CD4-positive, CD25-positive, alpha-beta regulatory T cell (primary cell): ENCODE measurements around the gene SPACA6. TPM values are rescaled to one million over a fixed set of nuclear protein-coding genes. Genes with fewer than 3 reads are reported as not detected.

ENCODE experiments used
- ATAC-seq, 2 donors: fragments of 150-1000 bp; cut with Tn5 transposase; one replicate each; pipeline ENCODE4 v1.10.0; 2021; ENCODE audit warnings: low read depth in 2 of 2, moderate number of reproducible peaks in 2 of 2, moderate library complexity in 1 of 2
- DNase-seq, 3 donors: peaks; one replicate each; pipeline versions ENCODE4 v3.0.0 to v3.0.0-alpha.2; 2012 to 2022; ENCODE audit warnings: mixed read lengths in 1 of 3
- H3K27ac ChIP-seq: one replicate; pipeline ENCODE4 v1.7.0; 2013; ENCODE audit warnings: mild to moderate bottlenecking, low read length; ENCODE audit not compliant: insufficient read depth, poor library complexity, severe bottlenecking
- H3K27me3 ChIP-seq: one replicate; pipeline ENCODE4 v1.7.0; 2013; ENCODE audit warnings: low read length; ENCODE audit not compliant: control insufficient read depth, insufficient read depth
- H3K36me3 ChIP-seq: one replicate; pipeline ENCODE4 v1.7.0; 2013; ENCODE audit warnings: mild to moderate bottlenecking, low read length, moderate library complexity; ENCODE audit not compliant: control insufficient read depth, insufficient read depth
- H3K4me1 ChIP-seq: 2 replicates; pipeline ENCODE4 v1.7.0; 2013; ENCODE audit warnings: mild to moderate bottlenecking, low read length; ENCODE audit not compliant: insufficient read depth, control insufficient read depth, poor library complexity, severe bottlenecking
- H3K4me3 ChIP-seq: one replicate; pipeline ENCODE4 v1.7.0; 2013; ENCODE audit warnings: low read depth, mild to moderate bottlenecking, low read length, moderate library complexity
- H3K9me3 ChIP-seq, 2 experiments: 1 replicate in 1 of 2; 2 replicates in 1 of 2; pipeline ENCODE4 v1.7.0; 2013; ENCODE audit warnings: low read length in 2 of 2, mild to moderate bottlenecking in 1 of 2, moderate library complexity in 1 of 2; ENCODE audit not compliant: control insufficient read depth in 2 of 2
- H3K27ac Mint-ChIP-seq, 3 donors: one replicate each; pipeline ENCODE4 v1.8.0; 2020 to 2022; ENCODE audit warnings: mild to moderate bottlenecking in 3 of 3, mixed read lengths in 3 of 3, moderate library complexity in 2 of 3
- H3K27me3 Mint-ChIP-seq: one replicate; pipeline ENCODE4 v1.8.0; 2022; ENCODE audit warnings: mild to moderate bottlenecking, mixed read lengths
- H3K36me3 Mint-ChIP-seq: one replicate; pipeline ENCODE4 v1.8.0; 2020; ENCODE audit warnings: mixed read lengths
- H3K4me1 Mint-ChIP-seq, 4 donors: one replicate each; pipeline ENCODE4 v1.8.0; 2020 to 2022; ENCODE audit warnings: mixed read lengths in 4 of 4, mild to moderate bottlenecking in 1 of 4
- H3K4me3 Mint-ChIP-seq, 4 donors: one replicate each; pipeline ENCODE4 v1.8.0; 2020 to 2022; ENCODE audit warnings: mild to moderate bottlenecking in 4 of 4, mixed read lengths in 4 of 4, moderate library complexity in 3 of 4
- H3K9me3 Mint-ChIP-seq, 7 donors: one replicate each; pipeline ENCODE4 v1.8.0; 2020 to 2022; ENCODE audit warnings: mixed read lengths in 7 of 7, mild to moderate bottlenecking in 3 of 7, moderate library complexity in 2 of 7
- polyA plus RNA-seq, 4 donors: library from polyadenylated mRNA; unstranded; fragments of 300-500 nt; fragmentation: Illumina TruSeq; gene quantifications; one replicate each; pipeline ENCODE4 v1.2.3, GENCODE V29; 2021
- total RNA-seq: library from RNA; stranded (reverse); gene quantifications from one replicate; pipeline ENCODE4 v1.2.3, GENCODE V29; 2022

The SPACA6 gene
- total and polyA plus RNA-seq, 5 donors from 2014 or later, result 0.98 to 5.6 (median 1.8) TPM

GRCh38 chr19:51694318-51695085, 1.4 kb downstream of the SPACA6 start:
- DNase-seq, result no peak
- no peaks in the 10 kb centered on the region for H3K36me3 Mint-ChIP-seq
- Histone ChIP-seq H3K27me3 (no peaks in the 10 kb centered on the region), H3K27ac (no peak overlapping the region), H3K4me3 (no peak overlapping the region), H3K9me3 (no peaks in the 10 kb centered on the region), H3K4me1 (peaks cover 16% of the 10 kb centered on the region), H3K36me3 (no peaks in the 10 kb centered on the region)
- peak overlapping the region in 1 of 4 donors; percentile 20 for H3K4me3 Mint-ChIP-seq
- no peaks in the 10 kb centered on the region for H3K27me3 Mint-ChIP-seq
- H3K4me1 Mint-ChIP-seq, result peaks cover 0 to 13% (median 0%) of the 10 kb centered on the region in 4 donors
- peak overlapping the region in 1 of 3 donors; percentile 75 for H3K27ac Mint-ChIP-seq
- H3K9me3 Mint-ChIP-seq, result no peaks in the 10 kb centered on the region
- ATAC-seq, result no peak

GRCh38 chr19:51695088-51695487, 2.0 kb downstream of the SPACA6 start:
- H3K4me3 Mint-ChIP-seq, result no peak overlapping the region
- no peak overlapping the region for H3K27ac Mint-ChIP-seq
- H3K9me3 Mint-ChIP-seq, result no peaks in the 10 kb centered on the region
- no peak overlapping the region for H3K27ac ChIP-seq
- peaks cover 0 to 10% (median 0%) of the 10 kb centered on the region in 4 donors for H3K4me1 Mint-ChIP-seq
- no peaks in the 10 kb centered on the region for H3K36me3 Mint-ChIP-seq
- H3K9me3 ChIP-seq, result no peaks in the 10 kb centered on the region
- H3K27me3 Mint-ChIP-seq, result no peaks in the 10 kb centered on the region
- ATAC-seq, result no peak
- DNase-seq, result no peak
- no peaks in the 10 kb centered on the region for H3K27me3 ChIP-seq
- no peak overlapping the region for H3K4me3 ChIP-seq
- no peaks in the 10 kb centered on the region for H3K36me3 ChIP-seq
- peaks cover 11% of the 10 kb centered on the region for H3K4me1 ChIP-seq

- H3K27ac ChIP-seq, result no peak overlapping the region
- H3K36me3 Mint-ChIP-seq, result no peaks in the 10 kb centered on the region
- ATAC-seq (no peak), DNase-seq (no peak)
- no peaks in the 10 kb centered on the region for H3K9me3 Mint-ChIP-seq
- H3K4me3 ChIP-seq, result no peak overlapping the region
- H3K4me1 Mint-ChIP-seq, result peaks cover 0 to 8% (median 0%) of the 10 kb centered on the region in 4 donors
- H3K4me3 Mint-ChIP-seq, result peak overlapping the region in 2 of 4 donors; percentile 51 to 69
- peaks cover 4% of the 10 kb centered on the region for H3K4me1 ChIP-seq
- no peaks in the 10 kb centered on the region for H3K9me3 ChIP-seq
- H3K27ac Mint-ChIP-seq, result peak overlapping the region in 1 of 3 donors; percentile 6
- H3K27me3 Mint-ChIP-seq, result peaks cover 7% of the 10 kb centered on the region
- no peaks in the 10 kb centered on the region for H3K36me3 ChIP-seq
- no peaks in the 10 kb centered on the region for H3K27me3 ChIP-seq
Observed at GRCh38 chr19:51695702-51696315, 2.7 kb downstream of the SPACA6 start.

GRCh38 chr19:51696606-51697005, 3.5 kb downstream of the SPACA6 start:
- no peak overlapping the region for H3K27ac Mint-ChIP-seq
- Histone ChIP-seq H3K9me3 (no peaks in the 10 kb centered on the region), H3K4me3 (no peak overlapping the region), H3K27me3 (no peaks in the 10 kb centered on the region), H3K4me1 (no peaks in the 10 kb centered on the region), H3K36me3 (no peaks in the 10 kb centered on the region), H3K27ac (no peak overlapping the region)
- ATAC-seq, result no peak
- no peak overlapping the region for H3K4me3 Mint-ChIP-seq
- H3K36me3 Mint-ChIP-seq, result no peaks in the 10 kb centered on the region
- peaks cover 8% of the 10 kb centered on the region for H3K27me3 Mint-ChIP-seq
- H3K9me3 Mint-ChIP-seq, result peaks cover 0 to 3% (median 0%) of the 10 kb centered on the region in 7 donors
- no peak for DNase-seq
- peaks cover 0 to 7% (median 0%) of the 10 kb centered on the region in 4 donors for H3K4me1 Mint-ChIP-seq

GRCh38 chr19:51697169-51697776, 4.1 kb downstream of the SPACA6 start:
- no peak overlapping the region for H3K4me3 Mint-ChIP-seq
- ATAC-seq (no peak), DNase-seq (no peak)
- Histone ChIP-seq H3K4me1 (peaks cover 2% of the 10 kb centered on the region), H3K4me3 (no peak overlapping the region), H3K36me3 (no peaks in the 10 kb centered on the region), H3K27me3 (no peaks in the 10 kb centered on the region), H3K27ac (no peak overlapping the region), H3K9me3 (no peaks in the 10 kb centered on the region)
- peaks cover 0 to 7% (median 0%) of the 10 kb centered on the region in 4 donors for H3K4me1 Mint-ChIP-seq
- H3K27me3 Mint-ChIP-seq, result peaks cover 8% of the 10 kb centered on the region
- no peaks in the 10 kb centered on the region for H3K36me3 Mint-ChIP-seq
- H3K9me3 Mint-ChIP-seq, result peaks cover 0 to 3% (median 0%) of the 10 kb centered on the region in 7 donors
- no peak overlapping the region for H3K27ac Mint-ChIP-seq

- no peak for ATAC-seq
- Histone ChIP-seq H3K9me3 (no peaks in the 10 kb centered on the region), H3K27ac (no peak overlapping the region), H3K27me3 (no peaks in the 10 kb centered on the region), H3K4me3 (no peak overlapping the region), H3K36me3 (no peaks in the 10 kb centered on the region), H3K4me1 (peaks cover 12% of the 10 kb centered on the region)
- H3K27ac Mint-ChIP-seq, result no peak overlapping the region
- peaks cover 0 to 3% (median 0%) of the 10 kb centered on the region in 7 donors for H3K9me3 Mint-ChIP-seq
- peaks cover 0 to 15% (median 5%) of the 10 kb centered on the region in 4 donors for H3K4me1 Mint-ChIP-seq
- H3K36me3 Mint-ChIP-seq, result no peaks in the 10 kb centered on the region
- DNase-seq, result no peak
- H3K4me3 Mint-ChIP-seq, result peak overlapping the region in 1 of 4 donors; percentile 22
- peaks cover 8% of the 10 kb centered on the region for H3K27me3 Mint-ChIP-seq
Observed at GRCh38 chr19:51698296-51698695, 5.2 kb downstream of the SPACA6 start.

- DNase-seq (no peak), ATAC-seq (no peak)
- Histone ChIP-seq H3K4me1 (peaks cover 19% of the 10 kb centered on the region), H3K27me3 (no peaks in the 10 kb centered on the region), H3K36me3 (no peaks in the 10 kb centered on the region), H3K27ac (no peak overlapping the region), H3K4me3 (no peak overlapping the region), H3K9me3 (no peaks in the 10 kb centered on the region)
- no peaks in the 10 kb centered on the region for H3K36me3 Mint-ChIP-seq
- peaks cover 0 to 3% (median 0%) of the 10 kb centered on the region in 7 donors for H3K9me3 Mint-ChIP-seq
- H3K27me3 Mint-ChIP-seq, result peaks cover 11% of the 10 kb centered on the region
- no peak overlapping the region for H3K27ac Mint-ChIP-seq
- H3K4me3 Mint-ChIP-seq, result peak overlapping the region in 1 of 4 donors; percentile 22
- H3K4me1 Mint-ChIP-seq, result peaks cover 0 to 22% (median 9%) of the 10 kb centered on the region in 4 donors
Observed at GRCh38 chr19:51699170-51699569, 6.0 kb downstream of the SPACA6 start.
